CD14-positive monocyte (primary cell): Measurements from ENCODE around the gene MPP4. TPM values are rescaled to one million over a fixed set of nuclear protein-coding genes. Genes with fewer than 3 reads are reported as not detected.
"Not testable (repeated sequence)": the region's sequence is repeated elsewhere in the genome, so short reads cannot be mapped to it uniquely, and the experiment has no call there.

Experiments
- DNase-seq, 3 donors: peaks; one replicate each; pipeline ENCODE4 v3.0.0-alpha.2; 2011 to 2022
- H2AFZ ChIP-seq: 2 replicates; pipeline ENCODE4 v1.6.0; 2012; ENCODE audit warnings: mild to moderate bottlenecking, low read depth, low read length, inconsistent platforms; ENCODE audit not compliant: insufficient read depth, poor library complexity, severe bottlenecking
- H3K27ac ChIP-seq, 2 donors: 1 replicate in 1 of 2; 2 replicates in 1 of 2; pipeline ENCODE4 v1.5.1; 2012 to 2013; ENCODE audit warnings: low read length in 2 of 2, control low read depth in 1 of 2, inconsistent platforms in 1 of 2, low read depth in 1 of 2, mild to moderate bottlenecking in 1 of 2
- H3K27me3 ChIP-seq, 2 donors: one replicate each; pipeline versions ENCODE4 v1.6.0 to v1.6.1; 2011 to 2013; ENCODE audit warnings: low read length in 2 of 2; ENCODE audit not compliant: control insufficient read depth in 2 of 2, insufficient read depth in 2 of 2
- H3K36me3 ChIP-seq, 2 donors: replicated peaks in 1 of 2; 1 replicate in 1 of 2; 2 replicates in 1 of 2; pipeline versions ENCODE4 v1.5.1 to v1.6.1; 2012 to 2013; ENCODE audit warnings: low read length in 2 of 2, control low read depth in 1 of 2, inconsistent platforms in 1 of 2, mild to moderate bottlenecking in 1 of 2; ENCODE audit not compliant: insufficient read depth in 2 of 2, control insufficient read depth in 1 of 2
- H3K4me1 ChIP-seq, 2 donors: 1 replicate in 1 of 2; 2 replicates in 1 of 2; pipeline versions ENCODE4 v1.5.1 to v1.6.1; 2012 to 2013; ENCODE audit warnings: low read length in 2 of 2, control low read depth in 1 of 2, inconsistent platforms in 1 of 2, mild to moderate bottlenecking in 1 of 2, moderate library complexity in 1 of 2; ENCODE audit not compliant: insufficient read depth in 2 of 2, control insufficient read depth in 1 of 2
- H3K4me2 ChIP-seq: replicated peaks from 2 replicates; pipeline ENCODE3; 2012; ENCODE audit warnings: low read length, moderate library complexity, mild to moderate bottlenecking; ENCODE audit not compliant: poor library complexity, severe bottlenecking; ENCODE audit errors: extremely low read depth
- H3K4me3 ChIP-seq, 3 experiments: fragments of 200-600 bp in 1 of 3; sonication (generic) in 1 of 3; replicated peaks in 1 of 3; 1 replicate in 2 of 3; 2 replicates in 1 of 3; pipeline ENCODE4 v1.5.1; 2011 to 2013; ENCODE audit warnings: low read length in 3 of 3, mild to moderate bottlenecking in 3 of 3, control low read depth in 2 of 3, low read depth in 2 of 3, inconsistent platforms in 1 of 3, moderate library complexity in 1 of 3
- H3K79me2 ChIP-seq: 2 replicates; pipeline ENCODE4 v1.6.0; 2012; ENCODE audit warnings: mild to moderate bottlenecking, control low read depth, inconsistent platforms, low read length, moderate library complexity; ENCODE audit not compliant: insufficient read depth
- H3K9ac ChIP-seq: 2 replicates; pipeline ENCODE4 v1.6.0; 2017; ENCODE audit warnings: low read length, mild to moderate bottlenecking; ENCODE audit not compliant: insufficient read depth, poor library complexity, severe bottlenecking
- H3K9me3 ChIP-seq, 2 donors: replicated peaks in 1 of 2; 1 replicate in 1 of 2; 2 replicates in 1 of 2; pipeline versions ENCODE4 v1.5.1 to v1.6.1; 2012 to 2013; ENCODE audit warnings: low read length in 2 of 2, control low read depth in 1 of 2; ENCODE audit not compliant: control insufficient read depth in 1 of 2, insufficient read depth in 1 of 2
- H4K20me1 ChIP-seq: 2 replicates; pipeline ENCODE4 v1.6.0; 2012; ENCODE audit warnings: mild to moderate bottlenecking, low read length, control low read depth, moderate library complexity; ENCODE audit not compliant: insufficient read depth
- H3K27ac Mint-ChIP-seq, 7 donors: one replicate each; pipeline ENCODE4 v1.8.0; 2020; ENCODE audit warnings: mild to moderate bottlenecking in 7 of 7, mixed read lengths in 7 of 7, moderate library complexity in 6 of 7, inconsistent platforms in 2 of 7
- H3K27me3 Mint-ChIP-seq, 3 donors: one replicate each; pipeline ENCODE4 v1.8.0; 2021 to 2022; ENCODE audit warnings: low read depth in 3 of 3, mild to moderate bottlenecking in 3 of 3, mixed read lengths in 3 of 3, moderate library complexity in 3 of 3, inconsistent platforms in 1 of 3
- H3K36me3 Mint-ChIP-seq, 2 donors: one replicate each; pipeline ENCODE4 v1.8.0; 2020; ENCODE audit warnings: mixed read lengths in 2 of 2, inconsistent platforms in 1 of 2, mild to moderate bottlenecking in 1 of 2
- H3K4me1 Mint-ChIP-seq: one replicate; pipeline ENCODE4 v1.8.0; 2020; ENCODE audit warnings: mild to moderate bottlenecking, mixed read lengths
- H3K4me3 Mint-ChIP-seq, 2 donors: one replicate each; pipeline ENCODE4 v1.8.0; 2020; ENCODE audit warnings: mild to moderate bottlenecking in 2 of 2, mixed read lengths in 2 of 2, moderate library complexity in 1 of 2
- H3K9me3 Mint-ChIP-seq, 7 donors: one replicate each; pipeline ENCODE4 v1.8.0; 2020 to 2022; ENCODE audit warnings: mixed read lengths in 7 of 7, mild to moderate bottlenecking in 6 of 7, moderate library complexity in 6 of 7, inconsistent platforms in 2 of 7
- WGBS: methylation state at CpG from one replicate; pipeline ENCODE4 v1.1.5; 2013; ENCODE audit warnings: missing lambda C conversion rate; ENCODE audit not compliant: insufficient coverage; 5-methylcytosine and 5-hydroxymethylcytosine counted together
- intact Hi-C, 2 donors: fragments of 100-400 bp; cut with micrococcal nuclease; formaldehyde crosslinking; loops; one replicate each; pipeline versions ENCODE4 v1.15.0 to v1.15.1; 2023
- polyA plus RNA-seq, 3 donors: library from polyadenylated mRNA; depleted of rRNA in 1 of 3; unstranded in 2 of 3; stranded (reverse) in 1 of 3; fragments of 300-500 nt in 2 of 3; fragments of >200 nt in 1 of 3; fragmentation: Illumina TruSeq in 2 of 3; gene quantifications; 1 replicate in 2 of 3; 2 replicates in 1 of 3; pipeline ENCODE4 v1.2.3, GENCODE V29; 2012 to 2021
- TF ChIP-seq, protein P1 (sequence below): fragments of 200-600 bp; IDR thresholded peaks from one replicate; pipeline ENCODE4 v1.8.0; 2022; ENCODE audit warnings: antibody characterized with exemption, mild to moderate bottlenecking

The MPP4 gene
- polyA plus RNA-seq, 3 donors = 0.04 TPM; not detected in 2

DNA sequence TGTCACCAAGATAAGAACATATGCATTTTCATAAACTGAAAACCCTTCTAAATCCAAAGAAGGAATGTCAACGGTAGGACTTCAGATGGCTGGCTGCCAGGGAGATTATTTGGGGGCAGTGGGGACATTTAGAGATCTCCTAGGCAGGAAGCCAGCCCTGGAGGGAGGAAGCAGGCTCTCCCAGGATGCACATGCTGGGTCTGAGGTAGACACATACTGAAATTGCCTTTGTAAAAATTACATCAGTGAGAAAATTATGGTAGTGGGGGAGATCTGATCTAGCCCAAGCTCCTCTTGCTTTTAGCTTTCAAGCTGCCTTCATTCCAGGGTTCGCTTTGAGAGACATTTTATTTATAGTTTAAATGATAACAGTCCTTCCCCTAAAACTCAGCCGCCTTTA, 24.1 kb downstream of the MPP4 start:
- Histone ChIP-seq H3K79me2 (no peaks in the 10 kb centered on the region), H3K4me1 (no peaks in the 10 kb centered on the region), H2AFZ (no peak overlapping the region), H3K27me3 (no peaks in the 10 kb centered on the region), H4K20me1 (no peaks in the 10 kb centered on the region), H3K4me3 (no peak overlapping the region), H3K4me2 (no peak overlapping the region), H3K9me3 (no peaks in the 10 kb centered on the region), H3K36me3 (no peaks in the 10 kb centered on the region), H3K27ac (no peak overlapping the region), H3K9ac (no peak overlapping the region)
- Mint-ChIP-seq H3K27me3 (peaks cover 0 to 3% (median 0%) of the 10 kb centered on the region in 3 donors), H3K9me3 (peaks cover 0 to 4% (median 0%) of the 10 kb centered on the region in 7 donors), H3K27ac (no peak overlapping the region), H3K4me3 (no peak overlapping the region), H3K36me3 (no peaks in the 10 kb centered on the region), H3K4me1 (peaks cover 6% of the 10 kb centered on the region)
- no peak for DNase-seq
- intact Hi-C loops = no loop called here
- WGBS = no CpG with 5 or more reads among the region's 3 CpGs
- TF ChIP-seq, protein P1, sequence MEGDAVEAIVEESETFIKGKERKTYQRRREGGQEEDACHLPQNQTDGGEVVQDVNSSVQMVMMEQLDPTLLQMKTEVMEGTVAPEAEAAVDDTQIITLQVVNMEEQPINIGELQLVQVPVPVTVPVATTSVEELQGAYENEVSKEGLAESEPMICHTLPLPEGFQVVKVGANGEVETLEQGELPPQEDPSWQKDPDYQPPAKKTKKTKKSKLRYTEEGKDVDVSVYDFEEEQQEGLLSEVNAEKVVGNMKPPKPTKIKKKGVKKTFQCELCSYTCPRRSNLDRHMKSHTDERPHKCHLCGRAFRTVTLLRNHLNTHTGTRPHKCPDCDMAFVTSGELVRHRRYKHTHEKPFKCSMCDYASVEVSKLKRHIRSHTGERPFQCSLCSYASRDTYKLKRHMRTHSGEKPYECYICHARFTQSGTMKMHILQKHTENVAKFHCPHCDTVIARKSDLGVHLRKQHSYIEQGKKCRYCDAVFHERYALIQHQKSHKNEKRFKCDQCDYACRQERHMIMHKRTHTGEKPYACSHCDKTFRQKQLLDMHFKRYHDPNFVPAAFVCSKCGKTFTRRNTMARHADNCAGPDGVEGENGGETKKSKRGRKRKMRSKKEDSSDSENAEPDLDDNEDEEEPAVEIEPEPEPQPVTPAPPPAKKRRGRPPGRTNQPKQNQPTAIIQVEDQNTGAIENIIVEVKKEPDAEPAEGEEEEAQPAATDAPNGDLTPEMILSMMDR = no peak

DNA sequence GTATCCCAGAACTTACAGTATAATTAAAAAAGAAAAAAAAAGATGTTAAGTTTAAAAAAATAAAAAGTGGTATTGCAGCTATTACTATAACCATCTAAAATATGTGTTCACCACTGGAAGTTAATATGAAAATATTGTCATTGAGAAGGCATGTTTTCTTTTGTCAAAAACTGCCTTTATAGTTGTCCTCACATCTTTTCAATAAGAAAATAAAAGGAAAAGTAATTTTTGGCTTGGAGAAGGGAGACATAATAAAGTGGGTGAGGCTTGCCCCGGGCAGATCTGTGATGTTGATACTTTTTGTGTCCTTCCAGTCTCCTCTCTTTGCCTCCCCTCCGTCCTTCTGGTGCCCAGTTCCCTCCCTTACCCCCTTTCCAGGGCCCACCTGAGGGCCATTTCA, 24.9 kb downstream of the MPP4 start:
- Histone ChIP-seq H3K9ac (no peak overlapping the region), H4K20me1 (no peaks in the 10 kb centered on the region), H2AFZ (no peak overlapping the region), H3K27me3 (no peaks in the 10 kb centered on the region), H3K9me3 (no peaks in the 10 kb centered on the region), H3K4me3 (no peak overlapping the region), H3K36me3 (no peaks in the 10 kb centered on the region), H3K4me2 (no peak overlapping the region), H3K4me1 (no peaks in the 10 kb centered on the region), H3K27ac (no peak overlapping the region), H3K79me2 (no peaks in the 10 kb centered on the region)
- peaks cover 6% of the 10 kb centered on the region for H3K4me1 Mint-ChIP-seq
- 100% methylated on average over 1 of the region's 2 CpGs for WGBS
- H3K27ac Mint-ChIP-seq = no peak overlapping the region
- intact Hi-C loops = no loop called here
- TF ChIP-seq, protein P1 = no peak
- H3K9me3 Mint-ChIP-seq = peaks cover 0 to 4% (median 0%) of the 10 kb centered on the region in 7 donors
- peaks cover 0 to 3% (median 0%) of the 10 kb centered on the region in 3 donors for H3K27me3 Mint-ChIP-seq
- no peak overlapping the region for H3K4me3 Mint-ChIP-seq
- H3K36me3 Mint-ChIP-seq = no peaks in the 10 kb centered on the region
- DNase-seq = no peak

DNA sequence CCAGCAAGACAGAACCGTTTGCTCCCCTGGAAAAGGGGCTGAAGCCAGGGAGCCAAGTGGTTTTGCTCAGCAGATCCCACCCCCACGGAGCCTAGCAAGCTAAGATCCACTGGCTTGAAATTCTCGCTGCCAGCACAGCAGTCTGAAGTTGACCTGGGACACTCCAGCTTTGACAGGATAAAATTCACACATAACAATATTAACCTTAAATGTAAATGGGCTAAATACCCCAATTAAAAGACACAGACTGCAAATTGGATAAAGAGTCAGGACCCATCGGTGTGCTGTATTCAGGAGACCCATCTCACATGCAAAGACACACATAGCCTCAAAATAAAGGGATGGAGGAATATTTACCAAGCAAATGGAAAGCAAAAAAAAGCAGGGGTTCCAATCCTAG, 27.2 kb downstream of the MPP4 start:
- H3K27ac ChIP-seq, H3K36me3 ChIP-seq, H3K4me1 ChIP-seq, DNase-seq, H3K27ac Mint-ChIP-seq, H4K20me1 ChIP-seq, H3K27me3 Mint-ChIP-seq, H3K36me3 Mint-ChIP-seq, H3K4me2 ChIP-seq, intact Hi-C loops, H3K4me3 Mint-ChIP-seq, H3K9me3 ChIP-seq, H3K27me3 ChIP-seq, H3K79me2 ChIP-seq, H3K4me3 ChIP-seq, H2AFZ ChIP-seq, H3K4me1 Mint-ChIP-seq, H3K9ac ChIP-seq, H3K9me3 Mint-ChIP-seq: not testable (repeated sequence)
- whole genome bisulfite sequencing = 56% methylated on average over 3 of the region's 4 CpGs
